H1 (cell line): ENCODE results near the gene HOMER1. TPM values are rescaled to one million over a fixed set of nuclear protein-coding genes. Genes with fewer than 3 reads are reported as not detected.

Experiments
- CTCF ChIA-PET: fragments of 300-600 bp; sonication (Branson Sonifier 250); formaldehyde crosslinking; loops from one replicate; lab custom pipeline; 2021; ENCODE audit not compliant: partially characterized antibody; lab: Charles Lee
- POLR2A ChIA-PET: fragments of 300-600 bp; sonication (Branson Sonifier 250); formaldehyde crosslinking; loops from one replicate; lab custom pipeline; 2021; ENCODE audit warnings: inconsistent platforms; ENCODE audit not compliant: partially characterized antibody; lab: Charles Lee
- DNase-seq, 2 experiments: peaks; one replicate each; pipeline versions ENCODE4 v3.0.0 to v3.0.0-alpha.2; 2010 to 2022; ENCODE audit warnings: low spot score in 2 of 2, low read depth in 1 of 2, mixed read lengths in 1 of 2
- FAIRE-seq: peaks from 2 replicates; lab custom pipeline; 2011; peaks lifted over from hg19 to GRCh38; lab: Jason Lieb, UNC
- H2AFZ ChIP-seq: 2 replicates; pipeline ENCODE4 v1.8.1; 2012; ENCODE audit warnings: low read length, inconsistent platforms
- H2AK5ac ChIP-seq: 2 replicates; pipeline ENCODE4 v1.6.1; 2013; ENCODE audit warnings: low read depth, low read length
- H2BK120ac ChIP-seq: replicated peaks from 2 replicates; pipeline ENCODE3; 2013; ENCODE audit warnings: low read depth, low read length, inconsistent platforms
- H2BK12ac ChIP-seq: 2 replicates; pipeline ENCODE4 v1.6.1; 2013; ENCODE audit warnings: low read depth, low read length
- H2BK15ac ChIP-seq: 2 replicates; pipeline ENCODE4 v1.6.1; 2013; ENCODE audit warnings: low read length
- H2BK20ac ChIP-seq: 2 replicates; pipeline ENCODE4 v1.6.1; 2013; ENCODE audit warnings: low read length
- H2BK5ac ChIP-seq: 2 replicates; pipeline ENCODE4 v1.6.1; 2013; ENCODE audit warnings: low read depth, low read length
- H3K14ac ChIP-seq: 2 replicates; pipeline ENCODE4 v1.6.1; 2013; ENCODE audit warnings: inconsistent platforms; ENCODE audit not compliant: insufficient read length
- H3K18ac ChIP-seq: 2 replicates; pipeline ENCODE4 v1.6.1; 2013; ENCODE audit warnings: low read length; ENCODE audit errors: extremely low read depth
- H3K23ac ChIP-seq: 2 replicates; pipeline ENCODE4 v1.6.1; 2013; ENCODE audit warnings: inconsistent platforms; ENCODE audit not compliant: insufficient read length
- H3K23me2 ChIP-seq: 2 replicates; pipeline ENCODE4 v1.6.1; 2013; ENCODE audit warnings: low read depth, low read length
- H3K27ac ChIP-seq: 2 replicates; pipeline ENCODE4 v1.6.1; 2011; ENCODE audit warnings: low read depth, low read length, inconsistent platforms
- H3K27me3 ChIP-seq, 4 experiments: replicated peaks in 1 of 4; 1 replicate in 1 of 4; 2 replicates in 3 of 4; pipeline versions ENCODE4 v1.6.1 to v1.8.1; 2011 to 2013; ENCODE audit warnings: low read length in 3 of 4, mild to moderate bottlenecking in 3 of 4, inconsistent platforms in 2 of 4, mixed read lengths in 2 of 4, moderate library complexity in 1 of 4; ENCODE audit not compliant: control insufficient read depth in 3 of 4, insufficient read depth in 3 of 4; ENCODE audit errors: extremely low read depth in 1 of 4
- H3K36me3 ChIP-seq, 4 experiments: 2 replicates each; pipeline versions ENCODE4 v1.6.1 to v1.8.1; 2011 to 2013; ENCODE audit warnings: mild to moderate bottlenecking in 4 of 4, low read length in 3 of 4, moderate library complexity in 2 of 4, control low read depth in 1 of 4, inconsistent platforms in 1 of 4; ENCODE audit not compliant: insufficient read depth in 4 of 4, control insufficient read depth in 2 of 4
- H3K4ac ChIP-seq: replicated peaks from 2 replicates; pipeline ENCODE3; 2013; ENCODE audit warnings: low read length, low read depth, mixed read lengths, inconsistent platforms; ENCODE audit not compliant: insufficient read length
- H3K4me1 ChIP-seq, 4 experiments: replicated peaks in 1 of 4; 1 replicate in 1 of 4; 2 replicates in 3 of 4; pipeline versions ENCODE4 v1.6.1 to v1.8.1; 2011 to 2013; ENCODE audit warnings: low read length in 3 of 4, inconsistent platforms in 2 of 4, mixed read lengths in 1 of 4; ENCODE audit not compliant: insufficient read depth in 4 of 4, control insufficient read depth in 3 of 4
- H3K4me2 ChIP-seq, 2 experiments: 2 replicates each; pipeline versions ENCODE4 v1.6.1 to v1.8.1; 2011 to 2013; ENCODE audit warnings: low read depth in 2 of 2, low read length in 2 of 2, control low read depth in 1 of 2, inconsistent platforms in 1 of 2, mild to moderate bottlenecking in 1 of 2; ENCODE audit not compliant: insufficient read depth in 1 of 2
- H3K4me3 ChIP-seq, 4 experiments: fragments of 200-600, 300-600 bp in 1 of 4; sonication (generic), shearing (Covaris generic), sonication (Bioruptor Twin) in 1 of 4; 2 replicates each; pipeline versions ENCODE4 v1.5.1 to v1.8.1; 2011 to 2016; ENCODE audit warnings: low read length in 4 of 4, low read depth in 3 of 4, control low read depth in 2 of 4, inconsistent platforms in 2 of 4, mild to moderate bottlenecking in 2 of 4, mixed read lengths in 1 of 4, moderate library complexity in 1 of 4; ENCODE audit not compliant: insufficient read depth in 2 of 4; ENCODE audit errors: extremely low read depth in 1 of 4
- H3K56ac ChIP-seq: replicated peaks from 2 replicates; pipeline ENCODE3; 2013; ENCODE audit warnings: low read depth, mild to moderate bottlenecking, mixed read lengths, low read length, inconsistent platforms; ENCODE audit not compliant: insufficient read length
- H3K79me1 ChIP-seq: 2 replicates; pipeline ENCODE4 v1.6.1; 2013; ENCODE audit warnings: low read depth, low read length, control low read depth
- H3K79me2 ChIP-seq, 2 experiments: 2 replicates each; pipeline versions ENCODE4 v1.6.1 to v1.8.1; 2012 to 2013; ENCODE audit warnings: low read length in 2 of 2, mild to moderate bottlenecking in 2 of 2, inconsistent platforms in 1 of 2; ENCODE audit not compliant: insufficient read depth in 2 of 2, control insufficient read depth in 1 of 2
- H3K9ac ChIP-seq, 4 experiments: replicated peaks in 1 of 4; 1 replicate in 1 of 4; 2 replicates in 3 of 4; pipeline versions ENCODE4 v1.6.1 to v1.8.1; 2011 to 2013; ENCODE audit warnings: low read depth in 3 of 4, low read length in 3 of 4, control low read depth in 2 of 4, mild to moderate bottlenecking in 2 of 4, moderate library complexity in 2 of 4, inconsistent platforms in 1 of 4; ENCODE audit errors: extremely low read depth in 1 of 4
- H3K9me3 ChIP-seq, 2 experiments: 2 replicates each; pipeline versions ENCODE4 v1.6.1 to v1.8.1; 2012 to 2013; ENCODE audit warnings: mild to moderate bottlenecking in 2 of 2, moderate library complexity in 2 of 2, control low read depth in 1 of 2, inconsistent platforms in 1 of 2, low read depth in 1 of 2, low read length in 1 of 2, mixed read lengths in 1 of 2; ENCODE audit not compliant: insufficient read depth in 2 of 2
- H4K20me1 ChIP-seq, 2 experiments: replicated peaks in 1 of 2; 2 replicates each; pipeline versions ENCODE3 to v1.8.1; 2011 to 2013; ENCODE audit warnings: inconsistent platforms in 2 of 2, low read length in 2 of 2, mild to moderate bottlenecking in 1 of 2; ENCODE audit not compliant: insufficient read depth in 2 of 2, control insufficient read depth in 1 of 2
- H4K5ac ChIP-seq: 2 replicates; pipeline ENCODE4 v1.6.1; 2013; ENCODE audit warnings: low read length, low read depth, mixed read lengths, inconsistent platforms; ENCODE audit not compliant: insufficient read length
- H4K8ac ChIP-seq: 2 replicates; pipeline ENCODE4 v1.8.0; 2013; ENCODE audit warnings: mild to moderate bottlenecking, moderate library complexity, low read length, inconsistent platforms; ENCODE audit not compliant: insufficient read depth; ENCODE audit errors: extremely low read depth
- H4K91ac ChIP-seq: replicated peaks from 2 replicates; pipeline ENCODE3; 2013; ENCODE audit warnings: low read length, mixed read lengths, inconsistent platforms; ENCODE audit not compliant: insufficient read length
- E2F6 ChIP-seq: IDR thresholded peaks from 2 replicates; pipeline ENCODE4 v1.6.1; 2012; ENCODE audit warnings: inconsistent platforms
- EGR1 ChIP-seq: IDR thresholded peaks from 2 replicates; pipeline ENCODE4 v1.6.1; 2011; ENCODE audit warnings: low read depth, low read length, borderline replicate concordance
- FOSL1 ChIP-seq: IDR thresholded peaks from 2 replicates; pipeline ENCODE4 v1.6.1; 2011; ENCODE audit warnings: mild to moderate bottlenecking, low read depth, low read length, moderate library complexity; ENCODE audit not compliant: insufficient read depth
- HDAC6 ChIP-seq: IDR thresholded peaks from one replicate; pipeline ENCODE4 v1.7.1; 2012; ENCODE audit warnings: low read depth, mild to moderate bottlenecking, inconsistent platforms, low read length, moderate library complexity
- JUN ChIP-seq: IDR thresholded peaks from 2 replicates; pipeline ENCODE4 v1.6.1; 2011; ENCODE audit warnings: low read depth, mild to moderate bottlenecking, improper control_type of control experiment, low read length
- KDM4A ChIP-seq: IDR thresholded peaks from one replicate; pipeline ENCODE4 v1.7.1; 2012; ENCODE audit warnings: low read depth, mild to moderate bottlenecking, moderate library complexity, low read length, inconsistent platforms; ENCODE audit not compliant: severe bottlenecking
- NRF1 ChIP-seq: IDR thresholded peaks from 2 replicates; pipeline ENCODE4 v1.6.1; 2011; ENCODE audit warnings: mild to moderate bottlenecking, low read depth, low read length, improper control_type of control experiment
- POLR2A ChIP-seq, 2 experiments: IDR thresholded peaks; 1 replicate in 1 of 2; 2 replicates in 1 of 2; pipeline ENCODE4 v1.6.1; 2011; ENCODE audit warnings: low read depth in 2 of 2, low read length in 2 of 2, mild to moderate bottlenecking in 2 of 2; ENCODE audit errors: control extremely low read depth in 1 of 2
- POLR2AphosphoS5 ChIP-seq: IDR thresholded peaks from 2 replicates; pipeline ENCODE4 v1.6.1; 2011; ENCODE audit warnings: low read depth, low read length
- SIX5 ChIP-seq: IDR thresholded peaks from 2 replicates; pipeline ENCODE4 v1.6.1; 2011; ENCODE audit warnings: mild to moderate bottlenecking, low read depth, low read length
- polyA plus RNA-seq, 7 experiments: library from polyadenylated mRNA; depleted of rRNA in 3 of 7; stranded (reverse) in 5 of 7; unstranded in 2 of 7; fragments of >200 nt in 5 of 7; fragments of 200-250 nt in 2 of 7; gene quantifications; 1 replicate in 5 of 7; 2 replicates in 1 of 7; 4 replicates in 1 of 7; pipeline versions ENCODE4 v1.2.1 to v1.2.3, GENCODE V29; 2011 to 2013; ENCODE audit warnings: missing spikeins in 2 of 7, mixed read lengths in 2 of 7
- total RNA-seq: library from RNA; stranded (reverse); fragmentation: NEBNext Ultra II Directional; extraction: Animal tissue kit (Norgen Biotek cat#: 25700); gene quantifications from 2 replicates; pipeline ENCODE4 v1.2.1, GENCODE V29; 2021

The HOMER1 gene
- total and polyA plus RNA-seq, 2 of the 8 experiments (the other 6 are each of a cell fraction or from before 2014, with no cell fraction given): 6.4 to 57.9 TPM

- Histone ChIP-seq H2AK5ac (no peak overlapping the region), H4K20me1 (peaks cover 5 to 10% of the 10 kb centered on the region in 2 experiments), H3K18ac (no peak overlapping the region), H3K79me2 (peaks cover 6 to 92% of the 10 kb centered on the region in 2 experiments), H2BK20ac (no peak overlapping the region), H3K27me3 (no peaks in the 10 kb centered on the region), H3K4ac (no peak overlapping the region), H3K9ac (no peak overlapping the region), H4K8ac (no peak overlapping the region), H3K4me1 (peaks cover 0 to 11% (median 7%) of the 10 kb centered on the region in 4 experiments; a peak in 4 of 7 replicates), H4K91ac (no peak overlapping the region), H4K5ac (no peak overlapping the region), H3K36me3 (no peaks in the 10 kb centered on the region), H3K4me3 (no peak overlapping the region), H2BK5ac (no peak overlapping the region), H3K9me3 (no peaks in the 10 kb centered on the region), H3K56ac (no peak overlapping the region), H3K14ac (no peak overlapping the region), H3K23me2 (no peaks in the 10 kb centered on the region), H3K79me1 (no peaks in the 10 kb centered on the region; the same call in 1 of the 2 replicates), H2BK120ac (no peak overlapping the region), H3K4me2 (no peak overlapping the region), H3K27ac (no peak overlapping the region), H2BK15ac (no peak overlapping the region), H3K23ac (no peak overlapping the region), H2AFZ (no peak overlapping the region), H2BK12ac (no peak overlapping the region)
- POLR2A ChIA-PET: interaction anchor here (0.8 to 1.6 kb wide), 2 partner anchors 22 to 28 kb away, joined by 3 to 5 read pairs; no protein-coding TSS in a partner anchor
- CTCF ChIA-PET: interaction anchor here (0.6 to 1.2 kb wide), 3 partner anchors 9 to 27 kb away, joined by 3 to 4 read pairs (median 4); no protein-coding TSS in a partner anchor
- DNase-seq (no peak), FAIRE-seq (no peak)
- TF ChIP-seq SIX5: no peak
- TF ChIP-seq FOSL1: no peak
- no peak for TF ChIP-seq POLR2A (IDR thresholded peaks at IDR 0.05; ENCODE audit: control extremely low read depth in 1 of 2, low read depth in 2 of 2, low read length in 2 of 2)
- no peak for TF ChIP-seq POLR2AphosphoS5
- no peak for TF ChIP-seq EGR1
- TF ChIP-seq NRF1: no peak
- TF ChIP-seq E2F6: no peak
- no peak for TF ChIP-seq HDAC6
- TF ChIP-seq KDM4A: no peak
- TF ChIP-seq JUN: no peak
These were observed 23.5 kb downstream of the HOMER1 start for GRCh38 chr5:79490323-79490936.
